ENCODE data around the gene TMOD1. TPM values are rescaled to one million over a fixed set of nuclear protein-coding genes. Genes with fewer than 3 reads are reported as not detected.

Gene TMOD1
- total RNA-seq, 1 experiment from 2014 or later = 1.0 TPM

- no peak for TF ChIP-seq ARID4B (CRISPR knock-in tag; IDR thresholded peaks at IDR 0.05; ENCODE audit: borderline replicate concordance)
- TF ChIP-seq EMX1 (CRISPR knock-in tag; IDR thresholded peaks at IDR 0.05) = no peak
- TF ChIP-seq AFF4 (CRISPR knock-in tag; IDR thresholded peaks at IDR 0.05; ENCODE audit: borderline replicate concordance) = no peak
- no peak for TF ChIP-seq ATF3 (CRISPR knock-in tag; conservative IDR thresholded peaks at IDR 0.05)
- no peak for TF ChIP-seq FOXK1 (CRISPR knock-in tag; IDR thresholded peaks at IDR 0.05)
- TF ChIP-seq SMAD3 (CRISPR knock-in tag; IDR thresholded peaks at IDR 0.05; ENCODE audit: borderline replicate concordance) = no peak
- no peak for TF ChIP-seq E2F1 (CRISPR knock-in tag; IDR thresholded peaks at IDR 0.05)
- no peak for TF ChIP-seq TEAD1 (CRISPR knock-in tag; IDR thresholded peaks at IDR 0.05)
- TF ChIP-seq ZNF396 (CRISPR knock-in tag; IDR thresholded peaks at IDR 0.05; ENCODE audit: borderline replicate concordance) = no peak
- TF ChIP-seq CREB1 (CRISPR knock-in tag; IDR thresholded peaks at IDR 0.05) = no peak
- TF ChIP-seq JUN (CRISPR knock-in tag; IDR thresholded peaks at IDR 0.05) = no peak
- TF ChIP-seq PRDM15 (CRISPR knock-in tag; IDR thresholded peaks at IDR 0.05) = no peak
These were observed 97.9 kb downstream of the TMOD1 start (continued) for GRCh38 chr9:97599314-97599846.

Measured in WTC11 (cell line).